HCT116 (cell line): ENCODE measurements around the gene BMPER. TPM values are rescaled to one million over a fixed set of nuclear protein-coding genes. Genes with fewer than 3 reads are reported as not detected.

Experiments used
- ATAC-seq: fragments of 200-7000 bp; cut with Tn5 transposase; 2 replicates; pipeline ENCODE4 v1.9.1; 2020; ENCODE audit warnings: mild to moderate bottlenecking, moderate library complexity
- BruUV-seq: library from RNA; stranded (reverse); fragments of 400-500 nt; replicated peaks from 2 replicates; lab custom pipeline; 2021; lab: Mats Ljungman, UMichigan
- CTCF ChIA-PET: fragments of 300-600 bp; sonication (Branson Sonifier 250); formaldehyde crosslinking; loops from one replicate; lab custom pipeline; 2021; ENCODE audit warnings: antibody characterized with exemption; lab: Charles Lee
- POLR2A ChIA-PET: fragments of 300-600, 350-600 bp; sonication (Branson Sonifier 250); formaldehyde crosslinking; loops from one replicate; lab custom pipeline; 2021; ENCODE audit warnings: antibody characterized with exemption; lab: Charles Lee
- RAD21 ChIA-PET, 2 experiments: fragments of 300-600 bp; sonication (Branson Sonifier 250); formaldehyde crosslinking; loops; one replicate each; lab custom pipeline; 2023; ENCODE audit warnings: low total read pairs in 2 of 2; ENCODE audit not compliant: uncharacterized antibody in 2 of 2, unreplicated experiment in 2 of 2, low non-redundant PET in 1 of 2; lab: Charles Lee
- DNase-seq: peaks from one replicate; pipeline ENCODE4 v3.0.0-alpha.2; 2010; ENCODE audit warnings: low read depth, low spot score
- H2AFZ ChIP-seq: fragments of 200-600 bp; shearing (Covaris generic), sonication (generic); 2 replicates; pipeline ENCODE4 v1.6.1; 2017; ENCODE audit warnings: low read depth, mixed run types, mixed read lengths, antibody characterized with exemption, low read length; ENCODE audit not compliant: poor library complexity, severe bottlenecking
- H3K27ac ChIP-seq: 2 replicates; pipeline ENCODE4 v1.5.1; 2012; ENCODE audit warnings: low read depth, low read length
- H3K27me3 ChIP-seq: fragments of 200-600 bp; sonication (generic); 2 replicates; pipeline ENCODE4 v1.6.1; 2016; ENCODE audit warnings: mixed run types, low read length, mixed read lengths; ENCODE audit not compliant: insufficient read depth
- H3K36me3 ChIP-seq, 2 experiments: fragments of 200-500 bp in 1 of 2; fragments of 200-600 bp in 1 of 2; sonication (Bioruptor generic) in 1 of 2; sonication (generic) in 1 of 2; 2 replicates each; pipeline versions ENCODE4 v1.5.1 to v1.6.1; 2014 to 2016; ENCODE audit warnings: low read length in 2 of 2, inconsistent platforms in 1 of 2, mixed read lengths in 1 of 2, mixed run types in 1 of 2; ENCODE audit not compliant: insufficient read depth in 2 of 2, control insufficient read depth in 1 of 2
- H3K4me1 ChIP-seq, 2 experiments: fragments of 200-600 bp in 1 of 2; sonication (generic) in 1 of 2; 2 replicates each; pipeline versions ENCODE4 v1.5.1 to v1.6.1; 2012 to 2017; ENCODE audit warnings: low read length in 2 of 2, inconsistent platforms in 1 of 2, mild to moderate bottlenecking in 1 of 2, mixed read lengths in 1 of 2, mixed run types in 1 of 2, moderate library complexity in 1 of 2; ENCODE audit not compliant: insufficient read depth in 2 of 2, control insufficient read depth in 1 of 2
- H3K4me2 ChIP-seq: fragments of 200-600 bp; sonication (generic); 2 replicates; pipeline ENCODE4 v1.6.1; 2017; ENCODE audit warnings: mixed run types, low read length, mixed read lengths
- H3K4me3 ChIP-seq, 2 experiments: fragments of 200-600 bp in 1 of 2; sonication (generic) in 1 of 2; replicated peaks in 1 of 2; 2 replicates each; pipeline ENCODE4 v1.5.1; 2011 to 2016; ENCODE audit warnings: low read length in 2 of 2, control low read depth in 1 of 2, low read depth in 1 of 2, mild to moderate bottlenecking in 1 of 2, mixed read lengths in 1 of 2, mixed run types in 1 of 2
- H3K79me2 ChIP-seq: fragments of 200-600 bp; sonication (generic); 2 replicates; pipeline ENCODE4 v1.6.1; 2017; ENCODE audit warnings: mild to moderate bottlenecking, mixed run types, low read length, moderate library complexity, mixed read lengths; ENCODE audit not compliant: insufficient read depth
- H3K9ac ChIP-seq: fragments of 200-600 bp; sonication (generic); 2 replicates; pipeline ENCODE4 v1.6.1; 2016; ENCODE audit warnings: low read length, mixed read lengths
- H3K9me2 ChIP-seq: fragments of 200-600 bp; sonication (generic), shearing (Covaris generic); 2 replicates; pipeline ENCODE4 v1.6.1; 2017; ENCODE audit warnings: mixed run types, mild to moderate bottlenecking, moderate library complexity; ENCODE audit not compliant: insufficient read depth
- H3K9me3 ChIP-seq, 2 experiments: fragments of 200-500 bp in 1 of 2; fragments of 200-600 bp in 1 of 2; sonication (Bioruptor generic) in 1 of 2; sonication (generic) in 1 of 2; 2 replicates each; pipeline ENCODE4 v1.6.1; 2014 to 2017; ENCODE audit warnings: low read length in 2 of 2, mixed read lengths in 2 of 2, inconsistent platforms in 1 of 2, low read depth in 1 of 2, mild to moderate bottlenecking in 1 of 2, mixed run types in 1 of 2, moderate library complexity in 1 of 2; ENCODE audit not compliant: control insufficient read depth in 1 of 2, insufficient read depth in 1 of 2
- H4K20me1 ChIP-seq: fragments of 200-600 bp; sonication (generic), shearing (Covaris generic); 2 replicates; pipeline ENCODE4 v1.6.1; 2017; ENCODE audit warnings: mixed run types, mild to moderate bottlenecking, moderate library complexity; ENCODE audit not compliant: insufficient read depth
- ATF3 ChIP-seq: IDR thresholded peaks from 2 replicates; pipeline ENCODE4 v1.6.1; 2012
- CBX3 ChIP-seq: IDR thresholded peaks from 2 replicates; pipeline ENCODE4 v1.6.1; 2012; ENCODE audit warnings: low read depth
- CEBPB ChIP-seq: IDR thresholded peaks from 2 replicates; pipeline ENCODE4 v1.6.1; 2012; ENCODE audit warnings: low read depth
- EGR1 ChIP-seq: IDR thresholded peaks from 2 replicates; pipeline ENCODE4 v1.6.1; 2012; ENCODE audit warnings: low read depth
- EZH2 ChIP-seq: fragments of 200-600 bp; sonication (generic); IDR thresholded peaks from 2 replicates; pipeline ENCODE4 v1.6.1; 2017; ENCODE audit warnings: antibody characterized with exemption, mixed run types
- EZH2phosphoT487 ChIP-seq: fragments of 200-600 bp; IDR thresholded peaks from 2 replicates; pipeline ENCODE4 v1.6.1; 2018; ENCODE audit warnings: antibody characterized with exemption, borderline replicate concordance
- FOSL1 ChIP-seq: IDR thresholded peaks from 2 replicates; pipeline ENCODE4 v1.6.1; 2012; ENCODE audit warnings: low read depth
- JUND ChIP-seq: IDR thresholded peaks from 2 replicates; pipeline ENCODE4 v1.6.1; 2012
- MAX ChIP-seq: IDR thresholded peaks from 2 replicates; pipeline ENCODE4 v1.6.1; 2012
- POLR2A ChIP-seq: IDR thresholded peaks from 2 replicates; pipeline ENCODE4 v1.7.0; 2011; ENCODE audit warnings: borderline replicate concordance; ENCODE audit not compliant: insufficient read depth, insufficient read length; ENCODE audit errors: extremely low read depth
- POLR2AphosphoS5 ChIP-seq: IDR thresholded peaks from 2 replicates; pipeline ENCODE4 v1.6.1; 2011; ENCODE audit warnings: mild to moderate bottlenecking, low read depth, low read length, moderate library complexity
- RAD21 ChIP-seq: IDR thresholded peaks from 2 replicates; pipeline ENCODE4 v1.6.1; 2012; ENCODE audit warnings: low read depth, mild to moderate bottlenecking
- SIN3A ChIP-seq: IDR thresholded peaks from 2 replicates; pipeline ENCODE4 v1.6.1; 2012; ENCODE audit warnings: low read depth
- SP1 ChIP-seq: IDR thresholded peaks from 2 replicates; pipeline ENCODE4 v1.6.1; 2012; ENCODE audit warnings: low read depth
- SRF ChIP-seq: IDR thresholded peaks from 2 replicates; pipeline ENCODE4 v1.6.1; 2012; ENCODE audit warnings: low read depth
- TCF7L2 ChIP-seq: IDR thresholded peaks from 2 replicates; pipeline ENCODE4 v1.7.0; 2011; ENCODE audit warnings: borderline replicate concordance, inconsistent platforms; ENCODE audit not compliant: insufficient read depth, insufficient read length; ENCODE audit errors: extremely low read depth
- YY1 ChIP-seq: IDR thresholded peaks from 2 replicates; pipeline ENCODE4 v1.6.1; 2011; ENCODE audit warnings: low read length, low read depth, moderate library complexity, mild to moderate bottlenecking; ENCODE audit not compliant: insufficient replicate concordance; ENCODE audit errors: extremely low read depth
- ZFX ChIP-seq: fragments of 450-650 bp; IDR thresholded peaks from 2 replicates; pipeline ENCODE4 v1.6.1; 2017
- intact Hi-C: fragments of 100-400 bp; cut with micrococcal nuclease; formaldehyde crosslinking; loops from 2 replicates; pipeline ENCODE4 v1.10.0; 2022
- total RNA-seq: library from RNA; stranded (reverse); gene quantifications from one replicate; pipeline ENCODE4 v1.2.1, GENCODE V29; 2021; ENCODE audit not compliant: unreplicated experiment
- TF ChIP-seq, protein P1 (sequence below): IDR thresholded peaks from 2 replicates; pipeline ENCODE4 v1.6.1; 2011; ENCODE audit warnings: mild to moderate bottlenecking, low read length, moderate library complexity; ENCODE audit not compliant: insufficient replicate concordance; ENCODE audit errors: extremely low read depth

The BMPER gene
- total RNA-seq, 1 experiment from 2014 or later, result not detected

DNA sequence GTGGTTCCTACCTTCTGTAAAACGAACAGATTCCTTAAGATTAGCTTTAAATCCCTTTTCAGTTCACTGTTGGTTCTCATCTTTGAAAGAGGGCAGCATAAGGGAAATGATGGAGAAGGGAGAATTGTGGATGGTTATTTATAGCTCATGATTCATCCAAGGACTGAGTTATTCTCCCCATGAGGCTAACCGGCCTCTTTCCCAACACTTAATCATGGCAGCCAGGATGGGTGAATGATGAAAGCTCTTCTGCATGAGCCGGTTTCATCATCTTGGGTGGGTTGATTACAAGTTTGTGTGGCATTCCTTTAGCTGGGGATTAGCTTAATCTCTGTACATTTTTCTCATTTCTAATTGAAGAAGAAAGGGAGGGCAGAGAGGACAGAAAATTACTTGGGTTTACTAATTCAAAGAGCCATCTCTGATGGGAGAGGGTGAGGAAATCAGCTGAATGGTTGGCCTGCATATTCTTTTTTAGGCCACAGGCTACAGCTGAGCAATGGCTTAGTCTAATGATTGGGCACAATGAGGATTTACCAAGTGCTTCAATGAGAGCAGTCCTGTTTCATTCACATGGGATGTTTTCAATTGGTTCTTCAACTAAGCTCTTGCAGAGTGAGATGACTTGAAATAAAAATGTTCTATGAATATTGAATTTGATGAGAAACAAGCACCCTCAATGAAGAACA is 250.0 kb downstream of the BMPER start:
- Histone ChIP-seq H3K9me3 (no peaks in the 10 kb centered on the region), H3K79me2 (no peaks in the 10 kb centered on the region), H3K9ac (no peak overlapping the region), H3K27me3 (no peaks in the 10 kb centered on the region), H3K27ac (no peak overlapping the region), H3K36me3 (no peaks in the 10 kb centered on the region), H3K9me2 (no peaks in the 10 kb centered on the region), H3K4me3 (no peak overlapping the region), H2AFZ (no peak overlapping the region), H3K4me1 (peaks cover 0 to 5% of the 10 kb centered on the region in 2 experiments; a peak in 1 of 4 replicates), H4K20me1 (no peaks in the 10 kb centered on the region), H3K4me2 (no peak overlapping the region)
- TF ChIP-seq SRF (no peak), CEBPB (0 out of 2 replicates have a peak, but pooled peaks have one; percentile 16)
- no peak for ATAC-seq
- intact Hi-C loops, result no loop called here
- POLR2A ChIA-PET, result no interaction called here
- CTCF ChIA-PET, result interaction anchor here (0.8 to 1.5 kb wide), 4 partner anchors 9 to 67 kb away, joined by 3 to 4 read pairs (median 3); no protein-coding TSS in a partner anchor
- BruUV-seq, result no TSS peak
- DNase-seq, result no peak
- RAD21 ChIA-PET, result no interaction called here

GRCh38 chr7:34156336-34156735 is 251.0 kb downstream of the BMPER start:
- ChIA-PET RAD21 (no interaction called here), CTCF (interaction anchor here (1.1 to 1.5 kb wide), 2 partner anchors 10 to 22 kb away, joined by 4 read pairs; no protein-coding TSS in a partner anchor), POLR2A (no interaction called here)
- H3K36me3 ChIP-seq, result no peaks in the 10 kb centered on the region
- no peak overlapping the region for H2AFZ ChIP-seq
- BruUV-seq, result no TSS peak
- H3K4me1 ChIP-seq, result peaks cover 0 to 5% of the 10 kb centered on the region in 2 experiments; a peak in 1 of 4 replicates
- H4K20me1 ChIP-seq, result no peaks in the 10 kb centered on the region
- H3K4me3 ChIP-seq, result no peak overlapping the region
- no peak overlapping the region for H3K9ac ChIP-seq
- H3K79me2 ChIP-seq, result no peaks in the 10 kb centered on the region
- no peaks in the 10 kb centered on the region for H3K27me3 ChIP-seq
- intact Hi-C loops, result no loop called here
- no peak overlapping the region for H3K4me2 ChIP-seq
- no peak overlapping the region for H3K27ac ChIP-seq
- no peak for ATAC-seq
- DNase-seq, result no peak
- no peaks in the 10 kb centered on the region for H3K9me2 ChIP-seq
- H3K9me3 ChIP-seq, result no peaks in the 10 kb centered on the region
- TF ChIP-seq SP1 (no peak), ATF3 (no peak), JUND (no peak), SIN3A (no peak), FOSL1 (no peak), EGR1 (no peak), RAD21 (no peak), EZH2 (no peak), TCF7L2 (no peak), EZH2phosphoT487 (no peak), POLR2AphosphoS5 (no peak), ZFX (no peak), CEBPB (no peak), YY1 (no peak), MAX (no peak), POLR2A (no peak), CBX3 (no peak)
- TF ChIP-seq, protein P1, sequence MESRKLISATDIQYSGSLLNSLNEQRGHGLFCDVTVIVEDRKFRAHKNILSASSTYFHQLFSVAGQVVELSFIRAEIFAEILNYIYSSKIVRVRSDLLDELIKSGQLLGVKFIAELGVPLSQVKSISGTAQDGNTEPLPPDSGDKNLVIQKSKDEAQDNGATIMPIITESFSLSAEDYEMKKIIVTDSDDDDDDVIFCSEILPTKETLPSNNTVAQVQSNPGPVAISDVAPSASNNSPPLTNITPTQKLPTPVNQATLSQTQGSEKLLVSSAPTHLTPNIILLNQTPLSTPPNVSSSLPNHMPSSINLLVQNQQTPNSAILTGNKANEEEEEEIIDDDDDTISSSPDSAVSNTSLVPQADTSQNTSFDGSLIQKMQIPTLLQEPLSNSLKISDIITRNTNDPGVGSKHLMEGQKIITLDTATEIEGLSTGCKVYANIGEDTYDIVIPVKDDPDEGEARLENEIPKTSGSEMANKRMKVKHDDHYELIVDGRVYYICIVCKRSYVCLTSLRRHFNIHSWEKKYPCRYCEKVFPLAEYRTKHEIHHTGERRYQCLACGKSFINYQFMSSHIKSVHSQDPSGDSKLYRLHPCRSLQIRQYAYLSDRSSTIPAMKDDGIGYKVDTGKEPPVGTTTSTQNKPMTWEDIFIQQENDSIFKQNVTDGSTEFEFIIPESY, result no peak
